ENCODE results near the gene RALGDS.

The RALGDS gene

GRCh38 chr9:133144904-133145851, 24.1 kb upstream of the RALGDS start:
- TF ChIP-seq, protein P1, sequence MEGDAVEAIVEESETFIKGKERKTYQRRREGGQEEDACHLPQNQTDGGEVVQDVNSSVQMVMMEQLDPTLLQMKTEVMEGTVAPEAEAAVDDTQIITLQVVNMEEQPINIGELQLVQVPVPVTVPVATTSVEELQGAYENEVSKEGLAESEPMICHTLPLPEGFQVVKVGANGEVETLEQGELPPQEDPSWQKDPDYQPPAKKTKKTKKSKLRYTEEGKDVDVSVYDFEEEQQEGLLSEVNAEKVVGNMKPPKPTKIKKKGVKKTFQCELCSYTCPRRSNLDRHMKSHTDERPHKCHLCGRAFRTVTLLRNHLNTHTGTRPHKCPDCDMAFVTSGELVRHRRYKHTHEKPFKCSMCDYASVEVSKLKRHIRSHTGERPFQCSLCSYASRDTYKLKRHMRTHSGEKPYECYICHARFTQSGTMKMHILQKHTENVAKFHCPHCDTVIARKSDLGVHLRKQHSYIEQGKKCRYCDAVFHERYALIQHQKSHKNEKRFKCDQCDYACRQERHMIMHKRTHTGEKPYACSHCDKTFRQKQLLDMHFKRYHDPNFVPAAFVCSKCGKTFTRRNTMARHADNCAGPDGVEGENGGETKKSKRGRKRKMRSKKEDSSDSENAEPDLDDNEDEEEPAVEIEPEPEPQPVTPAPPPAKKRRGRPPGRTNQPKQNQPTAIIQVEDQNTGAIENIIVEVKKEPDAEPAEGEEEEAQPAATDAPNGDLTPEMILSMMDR (IDR thresholded peaks at IDR 0.05; ENCODE audit: low read depth, low read length), result no peak
- Histone ChIP-seq H3K9me3 (ENCODE audit: severe bottlenecking) (no peaks in the 10 kb centered on the region), H3K27me3 (ENCODE audit: insufficient read depth, low read depth, severe bottlenecking) (no peaks in the 10 kb centered on the region), H3K4me3 (ENCODE audit: low read depth, low read length) (no peak overlapping the region; the same call in 1 of the 2 replicates), H3K36me3 (peaks cover 9% of the 10 kb centered on the region; the same call in 1 of the 2 replicates), H3K27ac (no peak overlapping the region; the same call in 1 of the 2 replicates)
- DNase-seq, result no peak

- Histone ChIP-seq H3K4me3 (ENCODE audit: low read depth, low read length) (peak overlapping the region; percentile 34), H3K27me3 (ENCODE audit: insufficient read depth, low read depth, severe bottlenecking) (no peaks in the 10 kb centered on the region), H3K36me3 (peaks cover 9% of the 10 kb centered on the region; the same call in 1 of the 2 replicates), H3K27ac (peak overlapping the region; percentile 67), H3K9me3 (ENCODE audit: severe bottlenecking) (no peaks in the 10 kb centered on the region)
- TF ChIP-seq, protein P1 (IDR thresholded peaks at IDR 0.05; ENCODE audit: low read depth, low read length), result peak; percentile 99
- peak; percentile 75 for DNase-seq
These were observed 23.3 kb upstream of the RALGDS start for GRCh38 chr9:133144142-133144903.

GRCh38 chr9:133143639-133144141, 22.6 kb upstream of the RALGDS start:
- TF ChIP-seq, protein P1 (IDR thresholded peaks at IDR 0.05; ENCODE audit: low read depth, low read length), result no peak
- no peaks in the 10 kb centered on the region for H3K9me3 ChIP-seq (ENCODE audit: severe bottlenecking)
- DNase-seq, result no peak
- H3K27me3 ChIP-seq (ENCODE audit: insufficient read depth, low read depth, severe bottlenecking), result no peaks in the 10 kb centered on the region
- H3K4me3 ChIP-seq (ENCODE audit: low read depth, low read length), result peak overlapping the region; percentile 34; the same call in 1 of the 2 replicates
- peaks cover 9% of the 10 kb centered on the region; the same call in 1 of the 2 replicates for H3K36me3 ChIP-seq
- H3K27ac ChIP-seq, result peak overlapping the region; percentile 67

DNA sequence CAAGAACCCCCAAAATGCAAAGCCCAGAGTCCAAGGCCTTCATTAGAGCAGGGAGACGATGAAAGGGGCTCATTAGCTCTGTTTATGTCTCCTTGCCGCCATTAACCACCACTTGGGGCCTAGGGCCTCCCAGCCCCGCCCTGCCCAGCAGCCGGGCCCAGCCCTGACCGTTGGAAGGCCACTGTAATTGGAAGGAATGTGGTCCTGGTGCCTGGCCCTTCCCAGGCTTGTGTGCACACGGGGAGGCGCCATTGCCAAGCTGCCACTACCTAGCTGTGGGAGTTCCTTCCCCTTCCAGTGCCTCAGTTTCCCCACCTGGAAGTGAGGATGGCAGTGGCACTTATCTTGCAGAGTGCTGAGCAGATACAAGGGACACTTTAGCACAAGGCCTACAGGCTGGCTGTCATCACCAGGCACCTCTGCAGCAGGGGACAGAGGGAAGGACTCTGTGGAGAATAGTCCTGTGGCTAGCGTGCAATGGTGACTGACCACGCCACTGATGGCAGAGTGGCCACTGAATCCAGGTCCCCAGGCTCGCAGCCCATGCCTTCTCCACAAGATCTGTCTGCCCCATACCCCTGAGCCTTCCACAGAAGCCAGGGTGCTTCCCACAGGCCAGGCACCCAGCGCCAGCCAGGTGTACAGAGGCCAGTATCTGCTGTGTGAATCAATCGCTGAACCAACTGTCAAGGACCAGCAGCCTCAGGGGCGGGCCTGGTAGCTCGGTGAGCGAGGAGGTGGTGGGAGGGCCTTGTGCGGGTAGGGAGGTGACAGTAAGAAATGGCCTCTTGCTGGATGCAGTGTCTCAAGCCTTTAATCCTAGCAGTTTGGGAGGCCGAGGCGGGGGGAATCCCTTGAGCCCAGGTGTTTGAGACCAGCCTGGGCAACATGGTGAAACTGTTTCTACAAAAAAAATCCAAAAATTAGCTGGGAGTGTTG, 21.9 kb upstream of the RALGDS start:
- Histone ChIP-seq H3K9me3 (ENCODE audit: severe bottlenecking) (no peaks in the 10 kb centered on the region), H3K27me3 (ENCODE audit: insufficient read depth, low read depth, severe bottlenecking) (no peaks in the 10 kb centered on the region), H3K27ac (no peak overlapping the region), H3K4me3 (ENCODE audit: low read depth, low read length) (no peak overlapping the region), H3K36me3 (peaks cover 9% of the 10 kb centered on the region; the same call in 1 of the 2 replicates)
- TF ChIP-seq, protein P1 (IDR thresholded peaks at IDR 0.05; ENCODE audit: low read depth, low read length), result no peak
- peak; percentile 84 for DNase-seq
